Breast epithelium (tissue), 4 donors: ENCODE measurements around the gene TEF. TPM values are rescaled to one million over a fixed set of nuclear protein-coding genes. Genes with fewer than 3 reads are reported as not detected.
A peak's percentile ranks its signal among the peaks of the same experiment; 100 is the strongest.

Source experiments
- DNase-seq, 2 donors: peaks; one replicate each; pipeline ENCODE4 v3.0.0-alpha.2; 2019; ENCODE audit warnings: low spot score in 2 of 2
- H3K27ac ChIP-seq, 2 donors: fragments of 200-600 bp; sonication (generic) in 1 of 2; one replicate each; pipeline ENCODE4 v1.5.1; 2016 to 2019; ENCODE audit warnings: mild to moderate bottlenecking in 1 of 2
- H3K27me3 ChIP-seq, 2 donors: fragments of 200-600 bp; sonication (generic) in 1 of 2; one replicate each; pipeline versions ENCODE4 v1.5.1 to v1.6.0; 2017 to 2019; ENCODE audit warnings: control low read depth in 1 of 2, mild to moderate bottlenecking in 1 of 2
- H3K36me3 ChIP-seq: fragments of 200-600 bp; one replicate; pipeline ENCODE4 v1.5.1; 2019
- H3K4me1 ChIP-seq, 2 donors: fragments of 200-600 bp; sonication (generic); one replicate each; pipeline ENCODE4 v1.5.1; 2016 to 2019; ENCODE audit warnings: control low read depth in 1 of 2
- H3K4me3 ChIP-seq, 3 donors: fragments of 200-600 bp; sonication (generic); 1 replicate in 2 of 3; 2 replicates in 1 of 3; pipeline ENCODE4 v1.5.1; 2016 to 2019; ENCODE audit warnings: mild to moderate bottlenecking in 3 of 3, moderate library complexity in 2 of 3
- H3K9me3 ChIP-seq, 2 donors: fragments of 200-600 bp; sonication (generic) in 1 of 2; one replicate each; pipeline ENCODE4 v1.5.1; 2016 to 2019; ENCODE audit warnings: control low read depth in 1 of 2
- CTCF ChIP-seq, 3 donors: fragments of 450-650 bp; IDR thresholded peaks; one replicate each; pipeline ENCODE4 v1.5.1; 2016 to 2017; ENCODE audit warnings: antibody characterized with exemption in 3 of 3, mild to moderate bottlenecking in 3 of 3, moderate library complexity in 3 of 3
- POLR2A ChIP-seq: fragments of 450-650 bp; IDR thresholded peaks from one replicate; pipeline ENCODE4 v1.6.1; 2016; ENCODE audit warnings: antibody characterized with exemption, mild to moderate bottlenecking, moderate library complexity
- POLR2AphosphoS5 ChIP-seq, 3 donors: sonication (generic); formaldehyde crosslinking; IDR thresholded peaks; one replicate each; pipeline ENCODE4 v1.6.1; 2017; ENCODE audit warnings: antibody characterized with exemption in 3 of 3
- intact Hi-C: fragments of 100-400 bp; cut with DNase I; formaldehyde crosslinking; loops from one replicate; pipeline ENCODE4 v1.15.1; 2023; ENCODE audit warnings: low total_unique reads
- total RNA-seq, 3 donors: library from RNA; depleted of rRNA; stranded (reverse); fragments of >200 nt; gene quantifications; one replicate each; pipeline ENCODE4 v1.1.0, GENCODE V29; 2016

TEF gene
- total RNA-seq, 3 donors from 2014 or later, result 8.8 to 26.6 (median 15.7) TPM

GRCh38 chr22:41358927-41359326 lies 22.8 kb upstream of the TEF start:
- Histone ChIP-seq H3K4me1 (no peaks in the 10 kb centered on the region), H3K27me3 (no peaks in the 10 kb centered on the region), H3K4me3 (no peak overlapping the region), H3K36me3 (peaks cover 15% of the 10 kb centered on the region), H3K27ac (no peak overlapping the region), H3K9me3 (no peaks in the 10 kb centered on the region)
- intact Hi-C loops, result no loop called here
- DNase-seq, result no peak
- TF ChIP-seq CTCF (IDR thresholded peaks at IDR 0.05) (no peak), POLR2A (no peak), POLR2AphosphoS5 (IDR thresholded peaks at IDR 0.05) (no peak)

DNA sequence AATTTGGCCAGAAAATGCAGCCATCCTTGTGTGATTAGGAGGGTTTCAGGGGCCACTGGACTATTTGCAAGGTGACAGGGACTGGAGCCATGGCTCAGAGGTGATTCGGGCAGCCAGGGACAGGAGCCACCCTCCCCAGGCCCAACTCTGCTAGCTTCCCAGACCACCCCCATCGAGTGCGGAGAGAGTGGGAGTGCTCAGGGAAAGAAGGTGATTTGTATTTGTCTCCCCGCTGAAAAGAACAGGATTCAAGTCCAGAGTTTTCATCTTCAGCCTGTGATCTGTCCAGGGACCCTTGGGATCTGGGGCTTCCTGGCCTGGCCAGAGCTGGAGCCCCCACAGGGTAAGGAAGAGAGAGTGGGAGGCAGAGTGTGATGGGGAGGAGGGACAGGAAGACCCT lies 22.4 kb upstream of the TEF start:
- Histone ChIP-seq H3K36me3 (peaks cover 15% of the 10 kb centered on the region), H3K9me3 (no peaks in the 10 kb centered on the region), H3K27me3 (no peaks in the 10 kb centered on the region), H3K27ac (peak overlapping the region in 1 of 2 donors; percentile 27), H3K4me1 (no peaks in the 10 kb centered on the region), H3K4me3 (no peak overlapping the region)
- no peak for DNase-seq
- intact Hi-C loops, result no loop called here
- TF ChIP-seq CTCF (IDR thresholded peaks at IDR 0.05) (no peak), POLR2AphosphoS5 (IDR thresholded peaks at IDR 0.05) (no peak), POLR2A (no peak)

GRCh38 chr22:41360126-41360525 lies 21.6 kb upstream of the TEF start:
- no peaks in the 10 kb centered on the region for H3K9me3 ChIP-seq
- no peak overlapping the region for H3K27ac ChIP-seq
- peak in 1 of 2 donors; percentile 43 for DNase-seq
- intact Hi-C loops, result no loop called here
- no peaks in the 10 kb centered on the region for H3K4me1 ChIP-seq
- TF ChIP-seq POLR2AphosphoS5 (IDR thresholded peaks at IDR 0.05) (peak in 1 of 3 donors; percentile 19), CTCF (IDR thresholded peaks at IDR 0.05) (no peak), POLR2A (no peak)
- H3K27me3 ChIP-seq, result no peaks in the 10 kb centered on the region
- H3K36me3 ChIP-seq, result peaks cover 15% of the 10 kb centered on the region
- H3K4me3 ChIP-seq, result no peak overlapping the region

DNA sequence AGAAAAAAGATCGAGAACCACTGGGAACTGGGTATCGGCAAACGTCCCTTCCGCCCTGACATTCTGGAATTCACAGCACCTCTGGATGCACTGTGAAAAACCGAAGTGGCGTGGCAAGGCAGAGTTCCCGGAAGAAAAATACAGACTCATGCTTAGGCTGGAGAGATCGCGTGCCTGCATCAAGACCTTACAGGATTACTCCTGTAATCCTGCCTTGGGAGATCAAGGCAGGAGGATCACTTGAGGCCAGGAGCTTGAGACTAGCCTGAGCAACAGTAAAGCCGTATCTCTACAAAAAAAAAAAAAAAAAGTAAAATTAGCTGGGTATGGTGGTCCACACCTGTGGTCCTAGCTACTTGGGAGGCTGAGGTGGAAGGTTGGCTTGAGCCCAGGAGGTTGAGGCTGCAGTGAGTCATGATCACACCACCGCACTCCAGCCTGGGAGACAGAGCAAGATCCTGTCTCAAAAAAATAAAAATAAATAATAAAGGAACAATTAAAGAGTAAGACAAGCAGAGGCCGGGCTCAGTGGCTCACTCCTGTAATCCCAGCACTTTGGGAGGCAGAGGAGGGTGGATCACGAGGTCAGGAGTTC lies 19.9 kb upstream of the TEF start:
- peaks cover 0 to 1% of the 10 kb centered on the region in 2 donors for H3K4me1 ChIP-seq
- H3K27me3 ChIP-seq, result no peaks in the 10 kb centered on the region
- intact Hi-C loops, result no loop called here
- H3K4me3 ChIP-seq, result no peak overlapping the region
- H3K27ac ChIP-seq, result no peak overlapping the region
- H3K36me3 ChIP-seq, result peaks cover 2% of the 10 kb centered on the region
- TF ChIP-seq POLR2A (no peak), POLR2AphosphoS5 (IDR thresholded peaks at IDR 0.05) (no peak), CTCF (IDR thresholded peaks at IDR 0.05) (no peak)
- DNase-seq, result no peak
- no peaks in the 10 kb centered on the region for H3K9me3 ChIP-seq

DNA sequence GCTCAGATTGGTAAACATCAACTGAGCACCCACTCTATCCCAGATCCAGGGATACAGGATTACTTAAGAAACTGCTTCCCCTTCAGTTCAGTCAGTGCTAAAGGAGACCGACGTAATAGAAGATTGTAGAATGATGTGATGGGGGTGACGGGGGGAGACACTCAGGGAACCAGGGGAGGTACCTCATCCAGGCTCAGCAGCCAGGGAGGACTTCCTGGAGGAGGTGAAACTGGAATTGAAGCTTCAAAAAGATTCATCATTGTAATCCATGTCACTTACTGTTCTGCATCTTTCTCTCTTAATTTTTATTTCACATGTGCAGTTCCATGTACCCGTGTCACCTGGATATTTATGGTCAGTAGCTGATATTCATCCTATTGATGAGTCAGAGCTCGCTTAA lies 19.1 kb upstream of the TEF start:
- Histone ChIP-seq H3K36me3 (no peaks in the 10 kb centered on the region), H3K27me3 (no peaks in the 10 kb centered on the region), H3K4me1 (peaks cover 5 to 6% of the 10 kb centered on the region in 2 donors), H3K4me3 (no peak overlapping the region), H3K9me3 (no peaks in the 10 kb centered on the region), H3K27ac (no peak overlapping the region)
- no peak for DNase-seq
- TF ChIP-seq CTCF (IDR thresholded peaks at IDR 0.05) (no peak), POLR2A (no peak), POLR2AphosphoS5 (IDR thresholded peaks at IDR 0.05) (no peak)
- intact Hi-C loops, result no loop called here
